Small intestine (tissue), 7 donors: Measurements from ENCODE around the gene MAP4K4. TPM values are rescaled to one million over a fixed set of nuclear protein-coding genes. Genes with fewer than 3 reads are reported as not detected.

Experiments
- DNase-seq, 2 donors: peaks; one replicate each; pipeline versions ENCODE4 v3.0.0 to v3.0.0-alpha.2; 2013
- FAIRE-seq: peaks from 2 replicates; lab custom pipeline; 2012; peaks lifted over from hg19 to GRCh38; lab: Jason Lieb, UNC
- H3K27ac ChIP-seq, 3 donors: one replicate each; pipeline ENCODE4 v1.5.1; 2013; ENCODE audit warnings: low read length in 2 of 3, mild to moderate bottlenecking in 2 of 3, control low read depth in 1 of 3, inconsistent platforms in 1 of 3, low read depth in 1 of 3, moderate library complexity in 1 of 3
- H3K27me3 ChIP-seq, 3 donors: one replicate each; pipeline ENCODE4 v1.6.1; 2013; ENCODE audit warnings: low read length in 3 of 3, inconsistent platforms in 1 of 3; ENCODE audit not compliant: control insufficient read depth in 3 of 3, insufficient read depth in 3 of 3
- H3K36me3 ChIP-seq, 3 donors: one replicate each; pipeline ENCODE4 v1.6.1; 2013; ENCODE audit warnings: low read length in 3 of 3, inconsistent platforms in 1 of 3, low read depth in 1 of 3, mild to moderate bottlenecking in 1 of 3, moderate library complexity in 1 of 3; ENCODE audit not compliant: control insufficient read depth in 3 of 3, insufficient read depth in 2 of 3
- H3K4me1 ChIP-seq, 3 donors: one replicate each; pipeline ENCODE4 v1.6.1; 2013; ENCODE audit warnings: low read length in 2 of 3, inconsistent platforms in 1 of 3, low read depth in 1 of 3, mild to moderate bottlenecking in 1 of 3, moderate library complexity in 1 of 3; ENCODE audit not compliant: control insufficient read depth in 3 of 3, insufficient read depth in 2 of 3
- H3K4me3 ChIP-seq, 3 donors: one replicate each; pipeline ENCODE4 v1.5.1; 2013; ENCODE audit warnings: low read length in 3 of 3, control low read depth in 1 of 3, inconsistent platforms in 1 of 3, low read depth in 1 of 3, mild to moderate bottlenecking in 1 of 3, moderate library complexity in 1 of 3
- H3K9me3 ChIP-seq, 2 donors: one replicate each; pipeline ENCODE4 v1.6.1; 2013; ENCODE audit warnings: low read depth in 1 of 2, low read length in 1 of 2; ENCODE audit not compliant: control insufficient read depth in 2 of 2, insufficient read depth in 1 of 2
- WGBS, 3 donors: extraction: QIAGEN DNeasy Blood & Tissue Kit; methylation state at CpG; one replicate each; pipeline ENCODE4 v1.1.7; 2013; 5-methylcytosine and 5-hydroxymethylcytosine counted together
- polyA plus RNA-seq, 4 donors: library from polyadenylated mRNA; stranded (reverse) in 3 of 4; unstranded in 1 of 4; fragments of 200-250 nt in 3 of 4; fragments of 120-200 nt in 1 of 4; gene quantifications; one replicate each; pipeline versions ENCODE4 v1.2.1 to v1.2.3, GENCODE V29; 2013
- donor health status: healthy with polysubstance abuse.
- donor health status: control.
- donor health status: control.
- donor health status: Bipolar disorder and iron deficiency.
- donor health status: healthy.

The MAP4K4 gene
- polyA plus RNA-seq, 4 donors, result 8.5 to 26.5 (median 13.8) TPM

DNA sequence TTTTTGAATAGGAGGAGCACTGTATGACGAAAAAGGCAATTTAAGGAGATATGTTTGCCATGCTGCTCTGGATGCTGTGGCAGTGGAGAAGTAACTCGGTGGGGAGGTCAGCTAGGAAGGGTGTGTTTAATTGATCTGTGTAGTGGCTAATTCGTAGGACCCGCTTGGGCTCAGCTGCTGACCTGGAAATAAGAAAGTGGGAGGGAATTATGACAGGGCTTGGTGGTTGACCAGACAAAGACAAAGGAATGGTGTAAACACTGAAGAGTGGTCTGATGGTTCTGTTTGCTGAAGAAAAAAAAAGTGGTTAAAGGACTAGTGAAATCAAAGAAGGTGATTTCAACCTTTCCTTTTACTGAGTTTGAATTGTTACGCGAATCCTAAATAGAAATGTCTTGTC lies 146.0 kb downstream of the MAP4K4 start:
- Histone ChIP-seq H3K27me3 (no peaks in the 10 kb centered on the region), H3K36me3 (peaks cover 9 to 26% (median 16%) of the 10 kb centered on the region in 3 donors), H3K9me3 (no peaks in the 10 kb centered on the region), H3K4me3 (no peak overlapping the region), H3K27ac (no peak overlapping the region), H3K4me1 (no peaks in the 10 kb centered on the region)
- FAIRE-seq, result no peak
- no peak for DNase-seq
- WGBS, 3 donors, result 89 to 95% (median 93%) methylated on average over 6 of the region's 6 CpGs

- WGBS, 3 donors, result 86 to 97% (median 90%) methylated on average over 12 of the region's 12 CpGs
- H3K36me3 ChIP-seq, result peaks cover 10 to 32% (median 16%) of the 10 kb centered on the region in 3 donors
- FAIRE-seq, result no peak
- DNase-seq, result no peak
- no peak overlapping the region for H3K27ac ChIP-seq
- H3K4me1 ChIP-seq, result no peaks in the 10 kb centered on the region
- no peaks in the 10 kb centered on the region for H3K27me3 ChIP-seq
- H3K4me3 ChIP-seq, result no peak overlapping the region
- H3K9me3 ChIP-seq, result no peaks in the 10 kb centered on the region
Measured at GRCh38 chr2:101844055-101844635, 146.6 kb downstream of the MAP4K4 start.

DNA sequence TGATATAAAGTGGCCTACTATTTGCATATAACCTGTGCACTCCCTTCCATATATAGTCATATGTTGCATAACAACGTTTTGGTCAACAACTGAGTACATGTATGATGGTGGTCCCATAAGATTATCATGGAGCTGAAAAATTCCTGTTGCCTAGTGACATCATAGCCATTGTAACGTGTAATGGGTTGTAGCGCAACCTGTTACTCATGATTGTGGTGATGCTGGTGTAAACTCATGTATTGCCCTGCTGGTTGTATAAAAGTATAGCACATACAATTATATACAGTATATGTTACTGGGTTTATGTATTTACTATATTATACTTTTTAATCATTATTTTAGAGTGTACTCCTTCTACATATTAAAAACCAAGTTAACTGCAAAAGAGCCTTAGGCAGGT lies 149.5 kb downstream of the MAP4K4 start:
- Histone ChIP-seq H3K4me1 (no peaks in the 10 kb centered on the region), H3K9me3 (no peaks in the 10 kb centered on the region), H3K4me3 (no peak overlapping the region), H3K27me3 (no peaks in the 10 kb centered on the region), H3K36me3 (peaks cover 10 to 26% (median 11%) of the 10 kb centered on the region in 3 donors), H3K27ac (no peak overlapping the region)
- WGBS, 3 donors, result 90 to 95% (median 91%) methylated on average over 3 of the region's 3 CpGs
- DNase-seq, result no peak
- no peak for FAIRE-seq

DNA sequence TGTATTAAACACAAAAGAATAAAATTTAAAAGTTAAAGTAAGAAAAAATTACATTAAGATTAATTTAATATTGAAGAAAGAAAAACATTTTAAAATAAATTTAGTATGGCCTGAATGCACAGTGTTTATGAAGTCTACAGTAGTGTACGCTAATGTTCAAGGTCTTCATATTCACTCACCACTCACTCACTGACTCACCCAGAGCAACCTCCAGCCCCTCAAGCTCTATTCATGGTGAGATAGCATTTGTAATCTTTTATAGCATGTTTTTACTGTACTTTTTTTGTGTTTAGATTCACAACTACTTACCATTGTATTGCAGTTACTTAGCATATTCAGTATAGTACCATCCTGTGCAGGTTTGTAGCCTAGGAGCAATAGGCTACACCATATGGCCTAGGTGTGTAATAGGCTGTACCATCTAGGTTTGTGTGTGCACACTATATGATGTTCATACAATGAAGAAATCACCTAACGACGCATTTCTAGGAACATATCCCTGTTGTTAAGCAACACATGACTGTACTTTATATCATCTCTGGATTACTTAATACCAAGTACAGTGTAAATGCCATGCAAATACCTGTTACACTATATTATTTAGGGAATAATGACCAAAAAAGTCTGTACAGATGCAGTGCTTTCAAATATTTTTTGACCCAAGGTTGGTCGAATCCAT lies 150.3 kb downstream of the MAP4K4 start:
- Histone ChIP-seq H3K4me1 (no peaks in the 10 kb centered on the region), H3K36me3 (peaks cover 8 to 21% (median 11%) of the 10 kb centered on the region in 3 donors), H3K4me3 (no peak overlapping the region), H3K27ac (no peak overlapping the region), H3K27me3 (no peaks in the 10 kb centered on the region), H3K9me3 (no peaks in the 10 kb centered on the region)
- WGBS, 3 donors, result 92 to 96% (median 95%) methylated on average over 4 of the region's 4 CpGs
- DNase-seq (no peak), FAIRE-seq (no peak)

- Histone ChIP-seq H3K4me3 (no peak overlapping the region), H3K27me3 (no peaks in the 10 kb centered on the region), H3K9me3 (no peaks in the 10 kb centered on the region), H3K36me3 (peaks cover 10 to 15% (median 13%) of the 10 kb centered on the region in 3 donors), H3K4me1 (no peaks in the 10 kb centered on the region), H3K27ac (no peak overlapping the region)
- no peak for DNase-seq
- 79 to 96% (median 91%) methylated on average over 6 of the region's 6 CpGs for WGBS, 3 donors
- no peak for FAIRE-seq
Measured at GRCh38 chr2:101848769-101849410, 151.4 kb downstream of the MAP4K4 start.

DNA sequence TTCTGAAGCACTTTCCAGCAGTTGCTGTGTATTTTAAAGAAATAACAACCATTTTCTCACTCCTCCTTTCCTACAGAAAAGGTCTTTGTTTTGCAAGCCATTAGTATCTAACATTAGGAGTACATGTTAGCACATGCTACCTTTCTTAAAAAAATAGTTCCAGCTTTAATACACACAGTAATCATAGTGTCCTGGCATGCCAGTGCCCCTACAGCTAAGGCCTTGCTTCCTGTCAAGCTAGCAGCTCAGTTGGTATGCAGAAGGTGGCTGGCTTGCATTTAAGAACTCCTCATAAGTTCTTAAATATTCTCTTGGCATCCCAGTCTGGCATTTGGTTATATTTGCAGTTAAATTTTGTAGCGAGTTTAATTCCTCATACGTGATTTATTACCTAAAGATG lies 152.9 kb downstream of the MAP4K4 start:
- peaks cover 4 to 9% (median 7%) of the 10 kb centered on the region in 3 donors for H3K36me3 ChIP-seq
- 80 to 95% (median 88%) methylated on average over 2 of the region's 2 CpGs for WGBS, 3 donors
- H3K4me1 ChIP-seq, result peaks cover 0 to 10% (median 0%) of the 10 kb centered on the region in 3 donors
- H3K27ac ChIP-seq, result no peak overlapping the region
- no peaks in the 10 kb centered on the region for H3K9me3 ChIP-seq
- DNase-seq (no peak), FAIRE-seq (no peak)
- H3K27me3 ChIP-seq, result no peaks in the 10 kb centered on the region
- H3K4me3 ChIP-seq, result no peak overlapping the region

DNA sequence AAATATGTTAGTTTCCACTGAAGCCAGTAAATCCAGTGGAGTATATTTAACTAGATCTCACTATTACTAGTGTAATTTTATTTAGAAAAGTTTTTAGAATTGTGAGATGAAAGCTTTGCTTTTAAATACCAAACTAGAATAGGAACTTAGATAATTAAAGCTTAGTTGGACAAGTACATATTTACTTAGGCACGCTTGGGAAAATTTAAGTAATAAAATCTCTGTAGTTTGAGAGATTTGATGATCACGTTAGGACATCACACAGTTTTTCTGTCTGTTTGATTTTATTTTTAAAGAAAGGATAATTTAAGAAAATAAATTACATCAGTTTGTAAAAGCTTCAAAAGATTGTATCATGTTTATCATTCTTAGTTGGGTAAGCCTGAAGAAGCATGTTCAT lies 153.5 kb downstream of the MAP4K4 start:
- no peak overlapping the region for H3K27ac ChIP-seq
- H3K4me3 ChIP-seq, result no peak overlapping the region
- H3K36me3 ChIP-seq, result peaks cover 3 to 9% (median 7%) of the 10 kb centered on the region in 3 donors
- H3K27me3 ChIP-seq, result no peaks in the 10 kb centered on the region
- H3K4me1 ChIP-seq, result peaks cover 0 to 15% (median 0%) of the 10 kb centered on the region in 3 donors
- H3K9me3 ChIP-seq, result no peaks in the 10 kb centered on the region
- DNase-seq (no peak), FAIRE-seq (no peak)
- 66 to 72% (median 69%) methylated on average over 2 of the region's 2 CpGs for WGBS, 3 donors

DNA sequence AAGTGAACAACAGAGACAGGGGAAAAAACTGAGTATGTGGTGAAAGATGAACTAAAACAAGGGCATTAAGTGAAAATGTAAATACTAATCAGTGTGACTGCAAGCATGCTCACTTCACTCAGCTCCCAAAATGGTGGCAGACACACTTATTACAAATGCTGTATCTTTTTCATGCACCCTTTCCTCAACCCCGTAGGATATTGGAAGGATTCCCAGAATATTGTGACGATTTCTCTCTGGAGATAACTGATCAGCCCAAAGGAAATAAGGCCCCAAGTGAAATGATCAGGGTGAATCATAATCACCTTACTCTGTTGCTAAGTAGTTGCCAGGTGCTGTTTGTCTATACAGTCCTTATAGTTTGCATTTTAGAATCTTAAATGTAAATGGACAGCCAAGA lies 155.3 kb downstream of the MAP4K4 start:
- DNase-seq (no peak), FAIRE-seq (no peak)
- H3K27me3 ChIP-seq, result no peaks in the 10 kb centered on the region
- H3K9me3 ChIP-seq, result no peaks in the 10 kb centered on the region
- H3K27ac ChIP-seq, result no peak overlapping the region
- H3K4me3 ChIP-seq, result no peak overlapping the region
- 21 to 45% (median 28%) methylated on average over 2 of the region's 2 CpGs for WGBS, 3 donors
- peaks cover 2 to 9% (median 7%) of the 10 kb centered on the region in 3 donors for H3K36me3 ChIP-seq
- peaks cover 0 to 15% (median 0%) of the 10 kb centered on the region in 3 donors for H3K4me1 ChIP-seq
